NCI-H524 (cell line): Measurements from ENCODE around the gene SGMS1.
"Not testable (repeated sequence)": the region's sequence is repeated elsewhere in the genome, so short reads cannot be mapped to it uniquely, and the experiment has no call there.

Experiments used
- DNase-seq, 2 experiments: peaks; one replicate each; lab custom pipeline; 2025; lab: John Stamatoyannopoulos, UW

The SGMS1 gene

DNA sequence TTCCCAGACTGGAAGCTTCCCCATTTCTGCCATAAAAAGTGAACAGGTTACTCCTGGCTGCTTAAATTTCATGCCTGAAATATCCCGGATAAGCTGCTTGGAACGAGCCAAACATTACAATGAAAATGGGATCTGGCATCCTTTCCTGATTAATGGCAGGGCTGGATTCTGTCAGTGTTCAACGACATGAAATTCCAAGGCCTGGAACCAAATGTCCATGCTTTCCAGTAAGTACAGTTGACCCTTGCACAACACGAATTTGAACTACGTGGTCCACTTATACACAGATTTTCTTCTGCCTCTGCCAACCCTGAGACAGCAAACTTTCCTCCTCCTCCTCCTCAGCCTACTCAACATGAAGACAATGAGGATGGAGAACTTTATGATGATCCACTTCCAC is 65.4 kb downstream of the SGMS1 start:
- DNase-seq = no peak

DNA sequence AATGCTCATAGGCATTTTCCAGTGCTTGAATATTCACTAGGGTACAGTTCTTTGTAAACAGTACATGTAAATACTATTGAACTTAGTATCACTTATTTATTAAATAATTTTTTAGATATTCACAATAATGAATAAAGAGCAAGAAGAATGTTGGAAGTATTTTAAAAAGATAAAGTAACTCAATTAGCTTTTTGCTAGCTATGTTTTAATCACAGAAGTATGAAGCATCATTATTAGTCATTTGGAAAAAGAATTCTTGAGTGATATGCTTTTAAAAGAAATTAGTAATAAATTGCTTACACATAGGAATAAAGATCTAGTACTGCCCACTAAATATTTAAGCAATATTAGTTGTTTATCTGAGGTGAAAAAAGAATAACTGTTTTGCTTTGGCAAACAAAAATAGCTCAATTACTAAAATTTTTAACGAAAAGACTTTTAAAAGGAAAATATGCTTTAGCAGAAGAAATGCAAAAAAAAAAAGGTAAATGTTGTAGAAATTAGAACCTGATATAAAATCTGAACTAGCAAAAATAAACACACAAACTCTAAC is 66.5 kb downstream of the SGMS1 start:
- no peak for DNase-seq

DNA sequence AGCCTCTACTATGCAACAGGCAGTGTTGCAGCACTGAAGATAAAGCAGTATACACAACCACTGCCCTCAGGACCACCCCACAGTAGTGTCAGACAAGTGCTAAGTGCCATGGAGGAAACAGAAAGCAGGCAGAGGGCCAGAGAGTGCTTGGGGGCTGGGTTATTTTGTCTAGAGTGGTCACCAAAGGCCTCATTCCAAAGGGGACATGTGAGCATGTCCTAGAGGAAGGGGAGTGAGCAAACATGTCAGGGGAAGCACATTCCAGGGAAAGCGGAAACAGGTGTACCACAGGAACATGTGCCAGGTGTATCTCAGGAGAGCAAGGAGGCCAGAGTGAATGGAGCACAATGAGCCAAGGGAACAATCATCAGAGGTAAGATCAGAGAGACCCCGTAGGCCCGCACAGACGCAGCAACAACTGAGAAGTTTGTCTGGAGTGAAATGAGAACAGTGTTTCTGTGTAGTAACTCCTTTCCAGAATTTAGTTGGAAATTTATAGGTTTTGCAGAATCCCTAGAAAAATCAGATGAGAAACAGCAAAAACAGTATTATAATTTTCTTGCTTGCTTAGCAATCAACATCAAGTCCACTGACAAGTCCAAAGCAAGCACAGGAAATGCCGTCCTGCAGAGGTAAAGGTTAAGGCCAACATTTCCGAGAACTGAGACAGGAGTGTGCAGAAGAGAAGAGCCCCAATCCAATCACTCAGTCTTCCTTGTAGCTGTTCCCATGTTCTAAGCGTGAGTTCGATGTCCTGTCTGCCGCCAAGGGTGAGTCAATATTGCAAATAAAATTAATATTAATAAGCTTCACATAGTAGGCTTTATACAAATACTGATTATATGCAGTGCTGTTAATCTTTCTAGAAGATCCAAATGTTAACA is 67.3 kb downstream of the SGMS1 start:
- no peak for DNase-seq

DNA sequence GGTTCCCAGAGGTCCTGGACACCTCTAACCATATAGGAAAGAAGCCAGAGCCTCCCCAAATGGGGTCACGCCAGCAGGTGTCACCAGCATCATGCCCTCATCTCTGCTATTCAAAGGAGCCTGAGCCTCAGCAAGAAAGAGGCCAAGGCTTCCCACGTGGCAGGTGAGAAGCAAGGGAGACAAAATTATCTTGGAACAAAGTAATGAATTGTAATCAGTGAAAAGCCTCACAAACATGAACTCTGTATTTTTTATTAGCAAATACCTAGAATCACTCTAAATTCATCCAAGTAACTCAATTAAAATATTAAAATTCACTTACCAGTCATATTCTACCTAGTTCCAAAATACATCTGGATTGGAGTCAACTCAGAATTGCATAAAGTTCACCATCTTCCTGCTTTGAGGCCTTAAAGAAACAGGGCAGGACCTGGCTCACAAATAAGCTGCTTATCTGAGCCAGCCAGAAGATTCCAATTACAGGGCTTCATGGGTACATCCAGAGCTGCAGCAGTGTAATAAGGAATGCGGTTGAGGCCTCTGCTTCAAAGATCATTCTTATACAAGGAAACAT is 68.7 kb downstream of the SGMS1 start:
- no peak for DNase-seq

DNA sequence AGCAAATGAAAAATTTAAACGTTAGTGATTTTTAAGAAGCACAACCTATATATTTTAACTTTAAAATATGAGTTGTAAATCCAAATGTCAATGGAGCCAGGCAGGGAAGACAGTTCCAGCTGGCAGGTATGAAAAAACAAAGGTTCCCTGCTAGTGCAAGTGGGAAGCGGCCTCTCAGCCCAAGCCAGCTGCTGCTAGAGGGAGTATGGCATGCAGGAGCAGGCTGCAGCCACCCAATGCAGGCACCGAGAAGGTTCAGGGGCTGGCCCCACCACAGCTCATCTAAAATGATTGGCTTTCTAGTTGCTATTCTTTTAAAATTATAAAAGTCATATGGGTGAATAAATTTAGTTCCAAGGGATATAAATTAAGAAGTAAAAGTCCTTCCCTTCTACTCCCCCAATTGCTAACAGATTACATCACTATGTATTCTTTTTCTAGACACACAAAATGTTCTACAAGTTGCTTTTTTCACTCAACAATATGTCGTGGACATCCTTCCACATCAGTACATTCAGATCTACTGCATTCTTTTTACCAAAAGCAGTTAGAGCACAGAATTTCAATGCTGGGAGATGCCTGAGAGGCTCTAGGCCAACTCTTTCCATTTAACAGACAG is 69.3 kb downstream of the SGMS1 start:
- DNase-seq = no peak

DNA sequence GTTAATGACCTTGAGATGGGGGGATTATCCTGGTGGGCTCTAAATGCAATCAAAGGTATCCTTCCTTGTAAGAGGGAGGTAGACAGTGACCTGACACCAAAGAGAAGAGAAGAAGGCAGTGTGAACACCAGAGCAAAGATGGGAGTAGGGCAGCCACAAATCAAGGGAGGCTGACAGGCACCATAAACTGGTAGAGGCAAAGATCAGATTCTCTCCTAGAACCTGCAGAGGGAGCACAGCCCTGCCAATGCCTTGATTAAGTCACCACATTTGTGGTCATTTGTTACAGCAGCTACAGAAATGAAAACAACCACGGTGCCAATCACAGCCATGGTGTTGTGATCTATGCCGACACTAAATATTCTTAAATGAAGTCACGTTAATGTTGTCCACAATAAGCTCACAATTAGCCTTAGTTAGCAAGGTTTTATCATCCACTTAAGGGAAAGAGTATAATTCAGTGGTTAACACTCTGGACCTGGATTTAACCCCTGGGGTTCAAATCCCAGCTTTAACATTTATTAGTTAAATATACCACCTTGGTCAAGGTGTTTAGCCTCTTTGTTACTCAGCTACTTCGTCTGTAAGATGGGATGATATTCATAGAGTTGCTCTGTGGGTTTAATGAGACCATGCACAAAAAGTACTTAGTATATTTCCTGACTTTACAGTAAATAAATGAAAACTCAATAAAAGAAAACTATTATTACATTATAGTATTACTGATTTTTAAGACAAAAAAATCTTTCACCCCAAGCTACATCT is 70.8 kb downstream of the SGMS1 start:
- DNase-seq = no peak

DNA sequence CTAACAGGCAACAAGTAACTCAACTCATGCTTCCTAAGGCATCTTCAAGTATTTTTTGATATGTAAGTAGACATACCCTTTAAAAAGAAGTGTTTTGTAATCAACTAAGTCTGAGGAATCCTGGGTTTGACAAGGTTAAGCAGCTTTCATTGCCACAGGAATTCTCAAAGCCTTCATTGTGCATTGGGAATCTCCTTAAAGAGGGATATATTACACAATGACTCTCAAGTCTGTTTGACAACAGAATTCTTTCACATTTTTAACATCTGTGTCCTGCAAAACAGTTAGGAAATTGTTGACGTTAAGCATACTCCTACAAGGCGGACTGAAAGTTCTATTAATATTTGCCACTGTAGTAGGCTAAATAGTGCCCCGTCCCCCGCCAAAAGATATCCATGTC is 71.4 kb downstream of the SGMS1 start:
- DNase-seq = no peak

DNA sequence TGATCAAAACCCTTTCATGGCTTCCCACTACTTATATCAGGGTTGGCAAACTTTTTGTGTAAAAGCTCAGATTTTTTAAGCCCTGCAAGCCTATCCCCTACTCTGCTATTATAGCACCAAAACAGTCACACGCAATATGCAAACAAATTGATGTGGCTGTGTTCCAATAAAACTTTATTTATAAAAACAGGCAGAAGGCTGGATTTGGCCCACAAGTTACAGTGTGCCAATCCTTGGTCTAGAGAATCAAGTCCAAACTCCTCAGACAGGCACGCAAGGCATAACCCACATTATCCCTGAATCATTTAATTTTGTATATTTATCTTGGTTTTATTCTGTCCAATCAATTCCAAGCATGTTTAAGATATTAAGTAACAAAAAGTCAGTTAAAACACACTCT is 71.9 kb downstream of the SGMS1 start:
- DNase-seq = no peak

DNA sequence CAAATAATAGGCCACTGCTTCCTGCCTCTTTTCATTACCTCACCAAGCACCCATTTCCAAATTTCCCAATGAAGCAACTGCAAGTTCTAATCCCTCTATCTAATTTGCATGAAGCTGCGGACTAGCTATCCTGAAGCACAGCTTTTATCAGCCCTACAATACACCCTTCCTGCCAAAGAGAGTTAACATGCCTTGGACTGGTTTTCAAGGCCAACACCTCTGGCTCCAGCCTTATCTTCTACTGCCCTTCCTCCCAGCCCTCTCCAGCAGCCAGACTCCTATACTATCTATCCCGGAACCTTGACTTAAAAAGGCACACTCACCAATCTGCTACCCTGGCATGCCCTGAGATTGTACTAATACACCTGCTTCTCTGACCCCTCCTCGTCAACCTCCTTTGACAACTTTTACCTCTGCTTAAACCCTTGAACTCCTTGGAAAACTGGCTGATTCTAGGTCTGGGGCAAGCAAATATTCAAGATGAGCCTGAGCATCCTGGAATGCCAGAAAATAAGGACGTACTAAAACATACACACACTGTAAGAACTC is 73.4 kb downstream of the SGMS1 start:
- DNase-seq = no peak

DNA sequence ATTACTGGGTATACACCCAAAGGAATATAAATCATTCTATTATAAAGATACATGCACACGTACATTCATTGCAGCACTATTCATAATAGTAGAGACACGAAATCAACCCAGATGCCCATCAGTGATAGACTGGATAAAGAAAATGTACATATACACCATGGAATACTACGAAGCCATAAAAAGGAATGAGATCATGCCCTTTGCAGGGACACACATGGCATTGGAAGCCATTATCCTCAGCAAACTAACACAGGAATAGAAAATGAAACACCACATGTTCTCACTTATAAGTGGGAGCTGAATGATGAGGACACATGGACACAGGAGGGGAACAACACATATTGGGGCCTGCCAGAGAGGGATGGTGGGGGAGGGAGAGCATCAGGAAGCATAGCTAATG is 74.6 kb downstream of the SGMS1 start:
- DNase-seq = not testable (repeated sequence)

DNA sequence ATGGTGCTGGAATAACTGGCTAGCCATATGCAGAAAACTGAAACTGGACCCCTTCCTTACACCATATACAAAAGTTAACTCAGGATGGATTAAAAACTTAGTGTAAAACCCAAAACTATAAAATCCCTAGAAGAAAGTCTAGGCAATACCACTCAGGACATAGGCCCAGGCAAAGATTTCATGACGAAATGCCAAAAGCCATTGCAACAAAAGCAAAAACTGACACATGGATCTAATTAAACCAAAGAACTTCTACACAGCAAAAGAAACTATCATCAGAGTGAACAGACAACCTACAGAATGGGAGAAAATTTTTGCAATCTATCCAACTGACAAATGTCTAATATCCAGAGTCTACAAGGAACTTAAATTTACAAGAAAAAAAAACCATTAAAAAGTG is 75.3 kb downstream of the SGMS1 start:
- DNase-seq = not testable (repeated sequence)

DNA sequence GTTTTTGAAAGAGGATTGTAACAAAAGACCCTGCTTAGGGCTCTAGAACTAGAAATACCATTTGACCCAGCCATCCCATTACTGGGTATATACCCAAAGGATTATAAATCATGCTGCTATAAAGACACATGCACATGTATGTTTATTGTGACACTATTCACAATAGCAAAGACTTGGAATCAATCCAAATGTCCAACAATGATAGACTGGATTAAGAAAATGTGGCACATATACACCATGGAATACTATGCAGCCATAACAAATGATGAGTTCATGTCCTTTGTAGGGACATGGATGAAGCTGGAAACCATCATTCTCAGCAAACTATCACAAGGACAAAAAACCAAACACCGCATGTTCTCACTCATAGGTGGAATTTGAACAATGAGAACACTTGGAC is 77.5 kb downstream of the SGMS1 start:
- not testable (repeated sequence) for DNase-seq

DNA sequence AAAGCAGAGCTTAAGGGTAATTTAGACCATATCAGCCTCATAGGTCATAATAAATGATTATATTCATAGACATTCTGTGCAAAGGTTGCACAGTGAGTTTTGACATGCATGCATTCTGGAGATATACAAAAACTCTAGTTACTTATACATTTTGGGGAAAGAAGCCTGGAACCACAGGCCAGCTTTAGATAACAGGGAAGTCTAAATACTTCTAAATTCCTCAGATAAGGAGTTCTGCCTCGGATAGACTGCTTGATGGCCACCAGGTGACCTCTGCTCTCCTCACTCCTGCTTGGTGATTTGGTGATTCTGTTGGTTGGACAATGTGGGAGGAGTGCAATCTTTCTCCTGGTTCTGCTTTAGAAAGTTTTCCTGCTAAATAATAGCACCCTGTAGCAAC is 77.9 kb downstream of the SGMS1 start:
- DNase-seq = no peak

DNA sequence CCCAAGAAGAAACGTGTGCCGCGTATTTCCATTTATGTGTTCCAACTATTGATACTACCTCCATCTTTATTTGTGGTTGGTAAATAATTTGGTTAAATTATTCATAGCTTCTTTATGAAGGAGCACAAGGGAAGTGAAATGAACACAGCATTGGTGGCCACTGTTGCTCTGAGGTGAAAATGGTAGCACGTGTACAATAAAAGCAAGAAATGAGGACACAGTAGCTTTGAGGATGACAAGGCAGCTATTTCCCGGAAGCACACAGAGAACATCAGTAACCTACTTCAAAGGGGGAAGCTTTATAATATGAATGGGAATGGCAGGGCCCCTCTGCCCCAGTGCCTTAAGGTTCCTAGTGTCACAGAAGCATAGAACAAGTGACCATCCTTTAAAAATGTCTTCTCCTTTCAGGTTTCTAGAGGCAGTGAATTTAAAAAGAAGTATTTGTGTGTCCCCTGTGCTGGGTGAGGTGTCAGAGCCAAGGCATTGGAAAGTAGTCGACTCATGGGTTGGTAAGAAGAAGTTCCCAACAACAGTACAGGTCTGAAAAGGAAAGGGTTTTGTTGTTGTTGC is 78.8 kb downstream of the SGMS1 start:
- DNase-seq = no peak

DNA sequence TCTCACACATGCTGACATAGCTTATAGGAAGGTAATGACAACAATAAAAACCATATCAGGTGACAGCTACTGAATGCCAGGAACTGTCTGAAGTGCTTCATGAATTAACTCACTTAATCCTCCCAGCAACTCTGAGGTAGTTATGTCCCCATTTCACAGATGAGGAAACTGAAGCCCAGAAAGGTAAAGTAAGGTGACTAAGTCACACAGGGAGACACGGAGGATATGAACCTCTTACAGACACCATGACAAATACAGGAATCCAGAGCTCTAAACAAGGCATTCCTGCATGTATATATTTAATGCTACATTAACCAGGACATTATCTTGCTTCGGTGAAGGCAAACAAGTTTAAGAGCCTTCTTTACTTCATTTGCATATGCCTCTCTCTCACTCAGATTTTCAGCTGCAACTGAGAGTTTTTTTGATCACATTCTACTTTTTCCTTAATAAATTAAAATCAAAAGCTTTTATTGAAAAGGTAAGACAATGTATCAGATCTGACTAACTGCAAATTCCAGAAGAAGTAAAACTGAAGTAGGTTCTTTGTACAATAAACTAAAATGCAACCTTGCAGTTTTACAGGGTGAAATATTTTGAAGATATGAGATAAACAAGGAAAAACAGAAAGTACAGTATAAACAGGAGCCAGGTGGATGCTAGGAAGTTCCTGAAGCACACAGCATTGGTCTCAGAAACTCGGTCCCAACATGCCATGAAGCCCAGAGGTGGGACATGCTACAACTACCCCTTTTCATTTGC is 79.5 kb downstream of the SGMS1 start:
- DNase-seq = no peak

DNA sequence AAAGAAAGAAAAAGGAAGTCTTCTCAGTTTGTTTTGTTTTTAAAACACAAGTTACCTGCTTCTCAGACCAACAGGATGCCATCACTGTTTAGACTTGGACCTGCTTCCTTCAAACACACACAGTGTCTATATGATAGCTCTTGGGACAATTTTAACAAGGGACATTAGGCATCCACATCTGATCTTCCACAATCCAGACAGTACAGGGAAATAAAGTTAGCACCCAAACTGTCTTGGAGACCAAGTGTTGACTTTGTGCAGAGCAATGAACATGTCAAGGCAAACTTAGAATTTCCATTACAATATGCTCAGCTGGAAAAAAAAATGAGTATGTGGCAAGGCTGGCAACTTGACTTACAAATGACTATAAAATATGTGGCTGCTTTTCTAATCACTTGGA is 80.9 kb downstream of the SGMS1 start:
- no peak for DNase-seq

DNA sequence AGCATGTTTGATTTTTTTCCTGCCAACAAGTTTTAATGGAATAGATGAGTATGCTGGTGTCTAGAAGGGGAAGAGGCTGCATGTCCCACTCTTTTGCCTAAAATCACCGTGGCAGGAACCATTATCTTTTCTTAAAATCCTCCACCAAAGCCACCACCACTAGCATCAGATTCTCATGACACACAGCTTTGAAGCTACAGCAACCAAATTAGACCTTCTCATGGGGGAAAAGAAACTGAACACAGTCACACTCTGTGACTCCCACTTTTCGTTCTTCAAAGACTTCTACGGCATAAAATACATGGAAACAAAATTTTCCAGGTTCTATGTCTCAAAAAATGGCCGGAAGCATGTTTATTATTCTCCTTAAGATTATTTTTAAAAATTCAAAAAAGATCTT is 81.8 kb downstream of the SGMS1 start:
- no peak for DNase-seq

DNA sequence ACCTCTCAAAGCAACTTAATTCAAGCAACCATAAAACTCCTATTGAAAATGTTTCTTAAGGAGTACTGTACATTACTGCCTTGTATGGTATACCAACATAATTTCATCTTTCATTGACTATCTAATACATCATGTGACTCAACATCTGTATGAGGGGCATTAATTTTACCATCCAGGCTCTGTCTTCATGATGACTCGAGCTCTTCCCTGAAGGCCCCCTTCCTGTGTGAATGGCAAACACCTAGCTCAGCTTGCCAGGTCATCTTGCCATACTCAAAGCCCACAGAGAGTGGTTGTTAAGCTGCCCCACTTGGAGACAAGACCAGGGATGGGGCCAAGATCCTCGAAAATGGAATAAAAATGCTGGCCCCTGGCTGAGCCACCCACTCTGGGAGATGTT is 82.4 kb downstream of the SGMS1 start:
- no peak for DNase-seq

DNA sequence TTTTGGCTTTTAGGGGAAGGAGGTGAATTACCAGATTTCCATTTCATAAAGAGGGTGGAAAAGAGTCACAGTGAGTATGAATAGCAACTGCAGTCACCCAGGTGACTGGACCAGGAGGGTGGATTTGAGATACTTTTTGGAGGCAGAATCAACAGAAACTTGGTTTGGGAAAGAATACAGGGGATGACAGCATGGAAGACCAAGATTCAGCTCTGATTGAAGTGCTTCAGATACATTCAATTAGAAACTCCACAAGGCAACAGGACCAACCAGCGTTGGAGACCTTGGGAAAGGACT is 83.0 kb downstream of the SGMS1 start:
- no peak for DNase-seq

DNA sequence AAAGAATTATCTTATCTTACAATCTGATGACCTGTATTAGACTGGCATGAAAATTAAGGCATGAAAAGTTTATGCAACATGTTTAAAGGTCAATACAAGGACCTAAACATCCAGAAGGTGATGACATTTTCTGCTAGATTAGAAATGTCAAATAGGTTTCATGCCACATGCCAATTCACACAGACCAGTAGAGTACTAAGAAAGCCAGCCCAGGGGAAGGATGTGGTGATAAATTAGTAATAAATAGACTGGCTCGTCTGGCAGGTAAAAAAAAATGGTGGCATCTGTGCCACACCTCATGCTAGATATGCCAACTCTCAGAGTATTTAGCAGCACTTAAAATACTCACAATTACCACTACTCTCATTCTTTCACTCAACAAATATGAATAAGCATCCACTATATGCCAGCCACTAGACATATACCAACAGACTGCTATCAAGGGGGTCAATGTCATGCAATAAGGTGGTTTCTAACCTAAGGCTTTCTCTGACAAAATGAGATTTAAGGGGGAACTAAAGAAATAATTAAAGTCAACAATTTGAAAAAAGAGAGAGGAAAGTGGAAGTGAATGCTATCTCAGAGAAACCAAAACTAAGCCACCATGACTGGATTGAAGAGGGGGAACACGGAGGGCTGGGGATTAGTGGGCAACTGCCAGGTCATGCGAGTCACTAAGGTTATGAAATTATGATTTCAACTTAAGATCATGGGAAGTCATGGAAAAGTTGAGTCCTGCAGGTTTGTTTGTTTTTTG is 83.5 kb downstream of the SGMS1 start:
- no peak for DNase-seq
